ENCODE data around the gene FAM83E.

Gene FAM83E

GRCh38 chr19:48618916-48619691, 4.2 kb upstream of the FAM83E start, which contains the start of the genes RPL18 and SPHK2:
TSS of gene RPL18 (minus strand) at chr19:48619178. CDS start at chr19:48619143, 35 bp downstream.
TSS of gene SPHK2 (plus strand) at chr19:48619506. CDS start at chr19:48620515, 1,009 bp downstream.
- TF ChIP-seq CTCF (IDR thresholded peaks at IDR 0.05; ENCODE audit: insufficient read depth, missing control alignments), result no peak
- DNase-seq (ENCODE audit: insufficient read length, low spot score) (peak; percentile 98), FAIRE-seq (no peak)

DNA sequence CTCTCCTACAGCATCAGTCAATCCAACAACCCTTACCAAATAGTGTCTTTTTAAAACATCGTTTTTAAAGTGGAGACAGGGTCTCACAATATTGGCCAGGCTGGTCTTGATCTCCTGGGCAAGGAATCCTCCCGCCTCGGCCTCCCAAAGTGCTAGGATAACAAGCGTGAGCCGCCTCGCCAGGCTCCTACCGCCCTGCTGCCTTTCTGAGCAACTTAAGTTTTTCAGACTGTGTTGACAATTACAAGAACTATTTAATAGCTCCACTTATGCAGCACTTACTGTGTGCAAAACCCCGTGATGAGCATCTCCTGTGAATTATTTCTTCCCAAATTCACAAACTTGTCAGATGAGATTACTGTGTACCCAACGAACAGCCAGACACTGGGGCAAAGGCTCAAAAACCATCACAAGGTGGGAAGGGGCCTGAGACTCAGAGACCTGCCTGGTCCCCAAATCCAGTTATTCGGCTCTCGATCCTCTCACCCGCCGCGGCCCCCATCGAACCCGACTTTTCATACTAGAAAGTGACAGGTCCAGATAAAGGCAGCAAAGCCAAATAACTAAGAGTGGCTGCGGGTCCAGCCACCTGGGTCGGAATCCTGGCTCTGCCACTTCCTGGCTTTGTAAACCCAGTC, 3.5 kb upstream of the FAM83E start:
- no peak for TF ChIP-seq CTCF (IDR thresholded peaks at IDR 0.05; ENCODE audit: insufficient read depth, missing control alignments)
- no peak for DNase-seq (ENCODE audit: insufficient read length, low spot score)
- FAIRE-seq, result no peak

- TF ChIP-seq CTCF (IDR thresholded peaks at IDR 0.05; ENCODE audit: insufficient read depth, missing control alignments), result no peak
- FAIRE-seq (no peak), DNase-seq (ENCODE audit: insufficient read length, low spot score) (no peak)
These were observed 2.5 kb upstream of the FAM83E start for GRCh38 chr19:48617146-48617937.

DNA sequence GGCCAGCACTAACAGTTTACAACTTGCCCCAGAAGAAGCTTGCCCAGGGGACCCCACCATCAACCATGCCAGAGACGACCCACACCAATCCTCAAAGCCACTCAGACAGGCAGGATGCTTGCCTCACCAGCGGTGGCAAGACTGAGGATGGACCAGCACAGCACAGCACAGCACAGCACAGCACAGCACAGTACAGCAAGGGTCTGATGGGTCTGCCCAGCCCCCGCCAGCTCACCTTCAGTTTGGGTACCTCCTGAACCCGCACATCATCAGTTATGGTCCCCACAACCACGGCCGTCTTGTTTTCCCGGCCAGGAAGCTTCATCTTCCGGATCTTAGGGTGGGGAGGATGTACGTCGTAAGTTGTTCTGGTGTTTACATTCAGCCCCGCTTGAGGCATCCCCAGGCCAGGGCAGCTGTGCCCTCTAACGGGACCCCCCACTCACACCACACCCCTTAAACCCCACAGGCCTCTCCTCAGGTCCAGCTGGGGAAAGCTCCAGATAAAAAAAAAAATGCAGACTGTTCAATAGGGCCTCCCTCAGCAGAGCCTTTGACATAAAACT, 1.7 kb upstream of the FAM83E start:
- no peak for DNase-seq (ENCODE audit: insufficient read length, low spot score)
- no peak for TF ChIP-seq CTCF (IDR thresholded peaks at IDR 0.05; ENCODE audit: insufficient read depth, missing control alignments)
- no peak for FAIRE-seq

DNA sequence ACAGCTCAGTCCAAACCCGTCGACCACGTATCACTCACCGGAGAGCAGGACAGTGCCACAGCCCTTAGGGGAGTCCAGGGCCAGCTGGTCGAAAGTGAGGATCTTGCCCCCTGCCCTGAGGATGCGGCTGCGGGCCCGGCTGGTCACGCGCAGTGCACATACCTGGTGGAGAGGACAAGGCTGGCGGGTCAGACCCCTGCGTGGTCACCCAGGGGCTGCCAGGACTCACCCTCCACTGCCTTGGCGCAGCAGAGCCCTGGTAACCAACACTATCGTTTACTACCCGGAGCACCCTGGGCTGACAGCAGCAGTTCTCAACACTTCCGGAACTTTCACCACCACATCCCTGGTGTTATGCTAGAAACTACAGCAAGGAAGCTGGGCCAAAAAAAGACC, 1.2 kb upstream of the FAM83E start:
- no peak for TF ChIP-seq CTCF (IDR thresholded peaks at IDR 0.05; ENCODE audit: insufficient read depth, missing control alignments)
- DNase-seq (ENCODE audit: insufficient read length, low spot score), result no peak
- no peak for FAIRE-seq

DNA sequence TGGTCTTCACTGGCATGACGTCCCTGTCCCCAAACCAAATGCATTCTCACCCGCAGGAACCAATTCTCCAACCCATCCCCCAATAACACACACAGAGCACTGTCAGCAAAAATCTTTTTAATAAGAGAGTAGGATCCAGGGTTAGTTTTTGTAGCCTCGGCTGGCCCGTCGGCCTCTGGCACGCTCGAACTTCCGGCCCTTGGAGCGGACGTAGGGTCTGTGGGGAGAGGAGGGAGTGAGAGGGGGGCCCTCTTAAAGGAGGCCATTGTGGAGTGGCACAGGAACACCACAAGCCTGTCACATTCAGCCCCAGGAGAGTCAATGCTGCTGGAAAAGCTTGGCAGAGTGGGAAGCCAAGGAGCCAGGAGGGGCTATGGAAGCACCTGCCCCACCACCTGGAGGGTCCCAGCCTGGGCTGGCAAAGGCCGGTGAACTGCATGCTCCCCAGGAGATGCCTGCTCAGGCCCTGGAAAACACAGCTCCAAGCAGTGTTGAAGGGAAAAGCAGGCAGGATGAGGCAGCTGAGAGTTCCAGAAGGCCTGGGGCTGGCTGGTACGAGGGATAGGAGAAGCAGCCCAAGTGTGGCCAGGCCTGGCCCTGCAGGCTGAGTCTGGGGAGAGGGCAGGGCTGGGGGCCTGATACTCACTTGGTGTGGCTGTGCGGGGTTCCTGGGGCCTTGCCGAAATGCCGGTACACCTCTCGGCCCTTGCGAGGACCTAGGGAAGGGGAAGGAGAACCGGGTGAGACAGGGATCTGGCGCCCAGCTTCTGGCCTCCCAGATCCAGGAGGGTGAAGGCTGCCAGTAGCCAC, 560 bp upstream of the FAM83E start:
- TF ChIP-seq CTCF (IDR thresholded peaks at IDR 0.05; ENCODE audit: insufficient read depth, missing control alignments), result no peak
- DNase-seq (ENCODE audit: insufficient read length, low spot score), result no peak
- FAIRE-seq, result no peak

All from D721Med (cell line).